HG02678 (cell line): ENCODE data around the gene DDR2.

Experiments used
- ATAC-seq: cut with Tn5 transposase; IDR thresholded peaks from one replicate; pipeline ENCODE4 v1.9.1; 2021; ENCODE audit warnings: mild to moderate bottlenecking, moderate library complexity; ENCODE audit not compliant: unreplicated experiment

DDR2 gene

GRCh38 chr1:162822391-162823200, 190.3 kb downstream of the DDR2 start:
- ATAC-seq = peak; percentile 45

- no peak for ATAC-seq
Measured at GRCh38 chr1:162823231-162823630, 191.0 kb downstream of the DDR2 start.

- ATAC-seq = no peak
Measured at GRCh38 chr1:162823771-162824525, 191.7 kb downstream of the DDR2 start.

GRCh38 chr1:162829268-162829667, 197.0 kb downstream of the DDR2 start:
- ATAC-seq = no peak

- ATAC-seq = no peak
Measured at GRCh38 chr1:162832470-162832869, 200.2 kb downstream of the DDR2 start.

- peak; percentile 82 for ATAC-seq
Measured at GRCh38 chr1:162835157-162835899, 203.1 kb downstream of the DDR2 start.
